ENCODE data around the gene PRICKLE4.

GRCh38 chr6:41756354-41756753 is 24.2 kb upstream of the PRICKLE4 start:
- no peak for TF ChIP-seq CTCF (conservative IDR thresholded peaks at IDR 0.05; ENCODE audit: low read depth, low read length)
- no peak for TF ChIP-seq MAFK (IDR thresholded peaks at IDR 0.05; ENCODE audit: low read depth, low read length)
- no peak for TF ChIP-seq RAD21 (IDR thresholded peaks at IDR 0.05; ENCODE audit: low read length)
- TF ChIP-seq SMC3 (IDR thresholded peaks at IDR 0.05; ENCODE audit: low read depth, low read length): no peak
- no peak for TF ChIP-seq RFX5 (IDR thresholded peaks at IDR 0.05; ENCODE audit: low read depth, low read length)
